NCI-H524 (cell line): Measurements from ENCODE around the gene SERINC3.

Experiments
- DNase-seq, 2 experiments: peaks; one replicate each; lab custom pipeline; 2025; lab: John Stamatoyannopoulos, UW

SERINC3 gene

DNA sequence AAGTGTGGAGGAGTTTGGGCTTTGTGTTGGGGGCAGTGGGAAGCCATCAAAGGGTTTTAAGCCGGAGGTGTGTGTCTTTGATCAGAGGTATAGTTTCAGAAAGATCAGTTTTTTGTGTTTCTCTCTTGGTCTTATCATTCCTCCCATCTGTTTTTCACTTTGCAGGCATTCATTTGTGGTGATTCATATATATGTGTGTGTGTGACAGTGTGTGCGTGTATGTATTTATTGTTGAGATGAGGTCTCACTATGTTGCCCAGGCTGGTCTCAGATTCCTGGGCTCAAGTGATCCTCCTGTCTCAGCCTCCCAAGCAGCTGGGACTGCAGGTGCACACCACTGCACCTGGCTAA, 11.1 kb upstream of the SERINC3 start:
- DNase-seq: no peak

DNA sequence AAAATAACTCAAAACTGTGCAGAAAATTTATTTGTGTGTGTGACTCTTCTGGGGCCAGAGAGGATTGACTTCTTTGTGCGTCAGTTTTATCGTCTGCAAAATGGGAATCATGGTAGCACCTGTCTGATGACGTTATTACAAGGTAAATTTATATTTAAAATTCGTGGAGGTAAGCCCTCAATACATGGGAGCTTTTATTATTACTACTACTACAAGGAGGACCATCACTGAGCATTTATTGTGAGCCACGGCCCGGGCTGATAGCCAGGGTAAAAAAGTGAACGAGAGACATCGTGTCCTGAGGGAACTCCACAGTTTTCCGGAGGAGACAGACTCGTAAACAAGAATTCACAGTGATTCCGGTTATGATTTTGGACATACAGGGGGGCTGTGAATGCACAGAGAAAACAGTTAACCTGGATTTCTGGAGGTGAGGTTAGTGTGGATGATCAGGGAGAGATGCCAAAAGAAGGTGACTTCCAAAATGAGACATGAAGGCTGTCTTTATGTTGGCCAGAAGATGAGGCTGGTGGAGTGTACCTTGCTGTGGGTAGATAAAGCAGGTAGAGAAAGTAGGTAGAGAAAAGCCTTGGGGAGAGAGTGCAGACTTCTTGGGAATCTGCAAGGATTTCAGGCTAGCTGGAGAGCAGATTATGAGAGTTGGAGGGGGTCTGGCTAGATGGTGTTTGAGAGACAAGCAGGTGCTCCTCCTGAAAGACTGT, 10.6 kb upstream of the SERINC3 start:
- DNase-seq: no peak

DNA sequence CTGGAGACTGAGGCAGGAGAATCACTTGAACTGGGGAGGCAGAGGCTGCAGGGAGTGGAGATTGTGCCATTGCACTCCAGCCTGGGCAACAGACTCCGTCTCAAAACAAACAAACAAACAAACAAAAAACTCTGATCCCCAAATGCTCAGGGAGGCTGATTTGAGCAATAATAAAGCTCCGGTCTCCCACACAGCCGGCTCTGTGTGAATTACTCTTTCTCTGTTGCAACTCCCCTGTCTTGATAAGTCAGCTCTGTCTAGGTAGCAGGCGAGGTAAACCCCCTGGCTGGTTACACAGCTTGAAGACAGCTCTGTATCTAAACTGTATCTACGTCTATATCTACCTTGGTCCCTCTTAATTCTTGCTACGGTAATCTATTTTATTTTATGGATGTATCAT, 6.4 kb upstream of the SERINC3 start:
- no peak for DNase-seq

DNA sequence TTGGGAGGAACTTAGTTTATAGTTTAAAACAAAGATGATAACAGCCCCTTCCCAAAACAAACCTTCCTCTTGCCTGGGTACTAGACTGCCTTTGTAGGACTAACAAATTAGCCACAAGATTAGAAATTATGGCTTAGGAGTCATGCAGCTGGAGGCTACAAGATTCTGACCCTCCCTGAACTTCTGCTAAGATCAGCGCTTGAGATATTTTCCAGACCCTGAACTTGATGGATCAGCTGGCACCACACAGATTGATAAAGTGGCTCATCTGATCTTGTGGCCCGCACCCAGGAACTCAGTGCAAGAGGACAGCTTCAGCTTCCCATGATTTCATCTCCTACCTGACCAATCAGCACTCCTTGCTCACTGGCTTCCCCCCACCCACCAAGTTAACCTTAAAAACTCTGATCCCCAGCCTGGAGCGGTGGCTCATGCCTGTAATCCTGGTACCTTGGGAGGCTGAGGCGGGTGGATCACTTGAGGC, 5.9 kb upstream of the SERINC3 start:
- DNase-seq: no peak

DNA sequence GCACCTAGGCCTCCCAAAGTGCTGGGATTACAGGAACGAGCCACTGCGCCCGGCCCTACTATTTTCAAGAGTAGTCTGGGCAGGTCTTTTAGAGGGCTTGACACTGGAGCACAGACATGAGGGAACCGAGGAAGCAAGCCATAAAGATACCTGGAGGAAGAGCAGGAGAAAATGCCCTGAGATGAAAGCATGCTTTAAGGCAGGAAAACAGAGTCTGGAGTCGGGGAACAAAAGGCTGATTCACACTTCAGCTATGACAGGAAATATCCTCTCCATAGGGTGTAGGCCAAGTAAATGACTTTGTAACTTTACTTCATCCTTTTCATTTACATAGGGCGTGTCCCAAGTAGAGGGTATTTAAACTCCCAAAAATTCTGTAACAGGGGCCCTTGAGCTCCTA, 4.3 kb upstream of the SERINC3 start:
- no peak for DNase-seq

DNA sequence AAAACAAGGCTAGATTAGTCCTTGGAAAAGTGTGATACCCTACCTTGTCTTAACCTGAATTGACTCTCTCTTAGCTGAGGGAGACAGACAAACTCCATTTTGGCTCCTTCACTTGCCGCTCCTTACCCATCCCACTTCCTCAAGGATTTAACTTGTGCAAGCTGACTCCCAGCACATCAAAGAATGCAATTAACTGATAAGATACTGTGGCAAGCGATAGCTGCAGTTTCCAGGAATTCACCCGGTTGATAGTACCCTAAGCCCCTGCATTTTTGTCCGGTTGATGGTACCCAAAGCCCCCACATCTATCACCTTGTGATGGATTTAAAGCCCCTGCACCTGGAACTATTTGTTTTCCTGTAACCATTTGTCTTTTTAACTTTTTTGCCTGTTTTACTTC, 1.9 kb upstream of the SERINC3 start:
- DNase-seq: no peak

DNA sequence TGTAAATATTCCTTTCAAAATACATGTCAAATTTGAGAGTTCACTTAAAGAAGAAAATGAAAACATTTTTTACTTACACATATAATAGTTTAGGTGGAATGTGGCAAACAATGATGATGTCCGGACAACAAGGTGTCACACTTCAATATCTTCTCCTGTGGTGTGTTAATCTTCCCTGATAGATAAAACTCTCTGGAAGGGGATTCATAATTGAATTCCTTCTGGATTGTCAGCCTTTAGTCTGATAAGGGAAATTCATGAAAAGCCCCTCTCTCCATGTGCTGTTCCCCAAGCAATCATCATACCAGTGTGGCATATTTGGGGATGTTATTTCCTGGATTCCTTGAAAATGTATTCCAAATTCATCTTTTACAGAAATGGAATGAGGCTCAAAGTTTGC, 971 bp upstream of the SERINC3 start:
- no peak for DNase-seq

DNA sequence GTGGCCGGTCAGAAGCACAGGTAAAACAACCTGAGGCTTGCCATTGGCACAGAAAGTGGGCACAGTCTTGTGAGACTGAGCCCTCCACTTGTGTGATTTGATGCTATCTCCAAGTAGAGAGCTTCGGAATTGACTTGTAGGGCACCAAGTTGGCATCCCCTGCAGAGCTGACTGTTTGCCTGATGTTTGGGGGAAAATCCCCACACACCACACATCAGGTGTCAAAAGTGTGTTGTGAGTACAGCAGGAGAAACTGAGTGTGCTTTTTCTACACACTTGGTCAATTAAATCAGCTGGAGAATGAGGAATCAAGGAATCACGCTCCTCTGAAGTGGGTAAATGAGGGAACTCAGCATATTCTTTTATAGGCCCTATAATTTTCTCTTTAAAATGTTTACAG, 989 bp downstream of the SERINC3 start:
- DNase-seq: no peak

DNA sequence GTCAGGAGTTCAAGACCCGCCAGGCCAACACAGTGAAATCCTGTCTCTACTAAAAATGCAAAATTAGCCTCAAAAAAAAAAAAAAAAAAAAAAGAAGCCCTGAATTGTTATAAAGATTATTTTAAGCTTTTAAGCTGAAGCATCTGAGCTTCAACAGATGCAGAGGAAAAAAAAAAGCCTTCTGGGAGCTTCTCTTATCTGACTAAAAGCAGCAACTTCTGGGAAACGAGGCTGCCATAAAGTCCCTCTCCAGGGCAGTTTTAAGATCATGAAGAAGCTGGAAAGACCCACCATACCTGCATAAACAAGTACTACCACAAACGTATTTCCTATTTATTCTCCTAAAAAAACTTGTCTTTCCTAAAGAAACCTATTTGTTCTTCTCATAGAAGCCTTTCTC, 3.6 kb downstream of the SERINC3 start:
- no peak for DNase-seq

DNA sequence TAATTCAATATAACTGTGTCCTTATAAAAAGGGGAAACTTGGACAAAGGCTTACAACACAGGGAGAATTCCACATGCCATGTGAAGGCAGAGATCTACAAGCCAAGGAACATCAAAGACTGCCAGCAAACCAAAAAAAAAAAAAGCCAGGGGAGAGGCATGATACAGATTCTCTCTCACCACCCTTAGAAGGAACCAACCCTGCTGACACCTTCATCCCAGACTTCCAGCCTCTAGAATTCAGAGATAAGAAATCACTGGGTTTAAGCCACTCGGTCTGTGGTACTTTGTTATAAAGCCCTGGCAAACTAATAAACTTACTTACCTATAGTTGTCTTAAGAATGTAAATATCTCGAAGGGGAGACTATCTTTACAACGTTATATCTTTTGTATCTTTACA, 4.4 kb downstream of the SERINC3 start:
- no peak for DNase-seq

DNA sequence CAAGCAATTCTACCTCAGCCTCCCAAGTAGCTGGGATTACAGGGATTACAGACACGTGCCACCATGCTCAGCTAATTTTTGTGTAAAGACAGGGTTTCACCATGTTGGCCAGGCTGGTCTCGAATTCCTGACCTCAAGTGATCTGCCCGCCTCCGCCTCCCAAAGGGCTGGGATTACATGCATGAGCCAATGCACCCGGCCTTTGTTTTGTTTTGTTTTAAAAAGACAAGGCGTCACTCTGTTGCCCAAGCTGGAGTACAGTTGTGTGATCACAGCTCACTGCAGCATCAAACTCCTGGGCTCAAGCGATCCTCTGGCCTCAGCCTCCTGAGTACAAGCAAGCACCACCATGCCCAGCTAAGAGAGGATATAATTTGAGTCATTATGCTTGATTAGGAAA, 5.4 kb downstream of the SERINC3 start:
- DNase-seq: no peak

DNA sequence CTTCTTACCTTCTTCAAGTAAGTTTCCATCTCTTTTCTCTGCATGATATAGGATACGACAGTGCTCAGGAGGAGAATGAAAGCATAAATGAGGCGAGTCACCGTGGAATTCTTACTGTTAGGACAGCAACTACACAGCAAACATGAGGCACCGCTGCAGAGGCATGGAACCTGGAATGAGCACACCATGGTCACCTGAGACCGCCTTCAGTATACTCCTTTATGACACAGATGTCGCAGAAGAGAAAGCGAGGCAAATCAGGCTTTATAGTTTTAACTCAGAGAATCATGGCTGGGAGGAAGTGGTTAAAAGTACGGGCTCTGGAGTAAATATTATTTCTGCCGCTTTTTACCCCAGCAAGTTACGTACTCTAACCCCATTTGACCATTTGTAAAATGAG, 8.0 kb downstream of the SERINC3 start:
- DNase-seq: no peak

DNA sequence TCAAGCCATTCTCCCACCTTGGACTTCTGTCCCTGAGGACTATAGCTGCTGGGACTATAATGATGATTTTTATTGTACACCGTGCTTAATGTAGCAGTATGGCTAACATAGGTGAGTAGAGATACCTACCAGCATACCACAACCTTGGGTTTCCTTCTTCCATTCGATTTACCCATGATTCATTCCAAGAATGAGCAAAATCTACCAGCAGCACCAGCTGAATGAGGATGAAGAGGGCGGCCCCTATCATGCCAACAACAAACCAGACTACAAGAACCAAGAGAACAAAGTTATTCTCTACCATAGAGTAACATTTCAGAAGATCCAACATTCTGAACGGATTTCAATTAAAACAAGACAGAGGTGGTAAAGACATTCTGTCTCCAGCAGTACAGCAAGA, 12.1 kb downstream of the SERINC3 start:
- no peak for DNase-seq

DNA sequence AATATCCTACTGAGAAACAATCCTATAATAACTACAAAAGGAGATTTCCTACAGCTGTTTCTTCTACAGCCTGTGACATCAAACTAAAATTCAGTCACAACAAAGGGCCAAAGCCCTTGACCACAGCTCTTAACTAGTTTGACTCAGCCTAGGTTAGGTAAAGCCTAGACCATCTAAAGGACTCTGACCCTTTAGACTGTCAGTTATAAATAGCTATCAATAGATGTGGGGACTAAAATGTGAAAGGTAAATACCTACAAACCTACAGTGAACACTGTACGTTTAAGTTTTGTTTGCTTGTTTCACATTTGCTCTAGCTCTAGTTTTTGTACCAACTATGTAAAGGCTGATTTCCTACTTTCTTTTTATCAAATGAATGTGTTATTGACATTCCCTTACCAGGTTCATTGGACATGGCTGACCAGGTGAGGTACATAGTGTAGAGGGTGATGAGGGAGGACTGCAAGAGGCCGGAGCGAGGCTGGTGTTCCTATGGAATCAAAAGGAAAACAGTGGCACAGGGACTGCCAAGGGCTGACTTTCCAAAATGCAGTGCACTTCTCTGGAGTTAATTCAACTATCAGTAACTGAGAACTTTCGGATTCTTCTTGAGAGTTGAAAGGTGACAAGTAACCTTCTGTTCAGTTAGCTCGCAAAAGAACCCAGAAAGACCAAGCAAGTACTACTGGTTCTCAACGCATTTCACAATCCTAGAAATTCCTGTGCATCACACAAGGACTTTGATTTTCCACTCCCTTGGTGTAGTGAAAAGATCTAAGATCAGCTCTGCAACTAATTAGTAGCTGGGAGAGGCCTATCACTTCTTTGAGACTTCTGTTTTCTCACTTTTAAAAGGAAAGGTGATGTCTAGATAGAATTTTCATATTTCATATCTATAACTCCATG, 17.2 kb downstream of the SERINC3 start:
- DNase-seq: no peak

DNA sequence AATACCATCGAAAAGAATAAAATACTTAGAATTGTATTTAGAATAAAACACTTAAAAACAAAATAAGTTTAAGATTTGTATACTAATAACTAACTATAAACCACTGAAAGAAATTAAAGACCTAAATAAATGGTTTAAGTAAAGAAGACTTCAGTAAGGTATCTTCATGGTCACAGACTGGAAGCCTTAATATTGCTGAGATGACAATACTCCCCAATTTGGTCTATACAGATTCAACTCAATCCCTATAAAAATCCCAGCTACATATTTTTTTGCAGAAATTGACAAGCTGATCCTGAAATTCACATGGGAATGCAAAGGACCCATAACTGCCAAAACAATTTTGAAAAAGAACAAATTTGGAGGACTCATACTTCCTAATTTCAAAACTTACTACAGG, 18.9 kb downstream of the SERINC3 start:
- no peak for DNase-seq

DNA sequence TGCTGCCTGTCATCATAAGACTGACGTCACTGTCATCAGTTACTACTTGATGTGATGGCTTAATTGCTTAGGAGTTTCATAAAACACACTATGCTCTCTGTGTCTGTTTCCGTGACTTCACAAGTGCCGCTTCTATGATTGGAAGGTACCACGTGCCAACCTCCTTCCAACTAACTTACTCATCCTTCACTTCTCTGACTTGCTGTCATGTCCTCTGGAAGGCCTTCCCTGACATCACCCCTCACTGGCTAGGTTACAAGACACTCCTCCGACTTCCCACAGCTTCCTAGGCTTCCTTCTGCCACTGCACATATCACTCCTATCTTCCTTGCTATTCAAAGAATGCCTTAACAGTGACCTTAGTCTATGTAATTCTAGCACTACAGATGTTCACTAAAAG, 20.4 kb downstream of the SERINC3 start:
- DNase-seq: no peak

DNA sequence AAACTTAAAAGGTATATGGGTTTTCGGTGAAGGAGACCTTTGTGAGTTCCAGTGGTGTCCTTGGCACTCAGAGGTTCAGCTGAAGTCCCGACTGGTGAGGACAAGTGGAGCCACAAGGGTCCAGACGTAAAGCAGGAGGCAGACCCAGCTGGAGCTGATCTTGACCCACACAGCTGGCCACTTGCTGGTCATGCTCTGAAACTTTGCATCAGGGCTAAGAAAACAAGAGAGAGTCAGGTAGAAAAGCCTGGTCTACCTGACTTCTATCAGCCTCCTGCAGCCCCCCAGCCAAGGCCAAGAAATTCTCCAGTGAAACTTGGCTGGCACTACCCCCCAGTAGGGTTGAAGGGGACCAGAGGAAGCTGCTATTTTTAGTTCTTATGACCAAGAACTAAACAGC, 21.6 kb downstream of the SERINC3 start:
- DNase-seq: no peak

DNA sequence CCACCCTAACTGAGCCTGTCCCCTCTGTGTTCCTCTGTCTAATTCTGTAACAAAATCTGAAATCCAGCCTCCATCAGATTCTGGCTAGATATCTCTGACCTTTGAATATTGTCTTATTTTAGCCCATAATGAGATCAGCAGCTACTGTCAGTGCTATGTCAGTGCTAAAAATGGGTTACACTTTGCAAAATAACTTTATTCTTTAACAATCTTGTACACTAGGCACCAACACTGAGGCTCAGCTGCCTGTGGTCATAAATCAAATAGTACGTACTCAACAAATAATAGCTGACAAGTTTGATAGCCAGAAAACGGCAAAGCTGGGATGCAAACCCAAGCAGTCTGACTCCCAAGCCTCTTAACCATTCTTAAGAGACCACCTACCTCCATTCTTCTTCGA, 24.1 kb downstream of the SERINC3 start:
- DNase-seq: no peak

DNA sequence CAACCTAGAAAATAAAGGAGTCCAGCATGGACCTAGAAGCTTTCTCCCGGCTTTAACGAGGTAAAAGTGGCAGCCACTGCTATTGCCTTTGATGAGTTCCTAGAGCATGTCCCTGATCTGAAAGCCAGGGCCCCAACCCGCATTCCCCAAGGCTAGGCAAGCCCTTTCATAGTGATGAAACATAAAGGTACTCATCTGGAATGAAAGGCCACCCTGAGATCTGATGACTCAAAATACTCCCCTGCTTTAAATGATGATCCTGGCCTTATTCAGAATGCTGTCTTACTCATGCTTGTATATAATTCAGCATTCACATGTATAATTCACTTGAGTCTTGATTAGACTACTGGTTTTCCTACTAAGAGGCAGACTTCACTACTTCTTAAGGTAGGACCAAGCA, 24.9 kb downstream of the SERINC3 start:
- DNase-seq: no peak

DNA sequence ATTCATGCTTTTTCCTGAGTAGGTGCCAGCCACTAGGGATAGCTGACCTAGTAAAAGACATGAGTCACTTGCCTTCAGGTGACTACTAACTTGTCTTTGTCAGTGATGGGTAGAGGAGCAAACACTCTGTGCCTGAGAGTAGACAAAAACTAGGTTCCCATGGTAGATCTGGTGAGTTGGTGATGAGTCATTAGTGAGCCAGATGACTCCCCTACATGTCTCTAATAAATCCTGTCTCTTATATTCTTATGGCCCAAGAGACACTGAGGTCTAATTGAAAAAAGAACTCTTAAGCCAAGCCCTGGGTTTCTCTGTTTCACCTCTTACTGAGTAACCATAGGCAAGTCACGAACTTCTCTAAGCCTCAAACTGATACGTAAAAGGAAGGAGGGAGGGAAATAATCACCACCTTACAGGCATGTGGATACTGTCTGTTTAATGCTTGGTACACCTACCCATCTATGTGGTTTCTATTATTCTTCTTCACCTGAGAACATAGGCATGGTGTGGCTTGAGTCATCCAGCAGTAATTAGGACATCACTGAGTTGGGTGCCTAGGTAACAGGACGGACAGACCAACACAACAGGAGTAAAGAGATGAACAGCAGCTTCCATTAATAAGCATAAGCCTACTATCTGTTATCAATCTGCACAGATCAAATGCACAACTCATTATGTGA, 25.9 kb downstream of the SERINC3 start:
- no peak for DNase-seq

DNA sequence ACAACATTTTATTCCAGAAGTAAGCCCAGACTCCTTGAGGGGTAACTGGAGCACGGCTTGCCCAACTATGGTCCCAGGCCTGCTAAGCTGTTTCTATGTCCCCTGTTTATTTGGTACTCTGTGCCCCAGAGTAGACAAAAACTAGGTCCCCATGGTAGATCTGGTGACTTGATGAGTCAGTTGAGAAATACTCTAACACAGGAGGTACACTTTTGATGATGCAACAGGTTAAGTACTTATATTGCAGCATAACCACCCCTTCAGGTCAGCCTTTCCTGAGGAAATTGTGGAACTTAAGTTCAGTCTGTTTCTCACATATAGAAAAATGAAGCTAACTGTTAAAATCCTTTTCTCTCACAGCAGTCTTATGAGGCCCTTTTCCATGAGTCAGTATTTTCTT, 26.6 kb downstream of the SERINC3 start:
- DNase-seq: no peak

DNA sequence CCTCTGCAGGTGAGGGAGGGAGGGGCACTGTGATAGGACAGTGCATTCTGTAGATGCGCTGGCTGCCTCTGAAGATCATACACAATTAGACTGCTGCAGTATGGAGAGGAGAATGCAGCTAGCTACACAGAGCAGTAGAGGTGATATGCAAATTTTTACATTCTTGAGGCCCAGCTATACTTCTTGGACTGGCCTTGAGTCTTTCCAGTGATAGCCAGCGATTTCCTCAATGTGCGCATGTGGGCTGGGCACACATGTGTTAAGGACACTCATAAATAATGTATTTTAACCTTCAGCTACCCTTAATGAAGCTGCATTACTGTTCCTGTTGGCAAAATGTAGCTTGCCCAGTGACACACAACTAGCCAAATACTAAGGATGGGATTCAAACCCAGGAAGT, 27.2 kb downstream of the SERINC3 start:
- no peak for DNase-seq

DNA sequence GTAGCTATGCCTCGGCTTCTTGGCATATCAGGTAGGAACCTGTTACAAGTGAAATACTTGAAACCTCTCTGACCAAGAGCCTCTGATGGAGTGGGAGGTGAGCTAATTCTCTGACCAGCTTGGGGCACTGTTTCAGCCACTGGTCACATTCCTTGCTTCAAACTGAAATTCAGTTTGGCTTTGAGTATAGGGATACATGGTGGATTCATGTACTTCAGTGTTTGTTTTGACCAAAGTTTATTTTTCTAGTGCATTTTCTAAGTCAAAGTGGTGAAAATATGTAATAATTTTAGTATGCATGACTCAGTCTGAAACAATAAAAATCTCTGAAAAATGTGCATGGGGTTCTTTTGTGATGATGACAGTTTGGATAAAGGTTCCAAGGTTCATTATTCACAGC, 27.6 kb downstream of the SERINC3 start:
- no peak for DNase-seq
